ENCODE data around the gene ZNF573.

ZNF573 gene

GRCh38 chr19:37738371-37738770, 41.0 kb downstream of the ZNF573 start:
- DNase-seq (ENCODE audit: insufficient read length): no peak
- no peak for FAIRE-seq
- no peak for TF ChIP-seq TAF1 (IDR thresholded peaks at IDR 0.05; ENCODE audit: borderline replicate concordance, low read depth, low read length)
- TF ChIP-seq POLR2AphosphoS5 (IDR thresholded peaks at IDR 0.05; ENCODE audit: low read depth, low read length): no peak
- TF ChIP-seq POLR2A (IDR thresholded peaks at IDR 0.05; ENCODE audit: low read depth, low read length): no peak

- TF ChIP-seq POLR2AphosphoS5 (IDR thresholded peaks at IDR 0.05; ENCODE audit: low read depth, low read length): no peak
- TF ChIP-seq TAF1 (IDR thresholded peaks at IDR 0.05; ENCODE audit: borderline replicate concordance, low read depth, low read length): no peak
- no peak for TF ChIP-seq POLR2A (IDR thresholded peaks at IDR 0.05; ENCODE audit: low read depth, low read length)
- DNase-seq (ENCODE audit: insufficient read length) (no peak), FAIRE-seq (no peak)
Measured at GRCh38 chr19:37725181-37725580, 54.2 kb downstream of the ZNF573 start.

- FAIRE-seq: no peak
- TF ChIP-seq TAF1 (IDR thresholded peaks at IDR 0.05; ENCODE audit: borderline replicate concordance, low read depth, low read length) (no peak), POLR2AphosphoS5 (IDR thresholded peaks at IDR 0.05; ENCODE audit: low read depth, low read length) (no peak), POLR2A (IDR thresholded peaks at IDR 0.05; ENCODE audit: low read depth, low read length) (no peak)
Measured at GRCh38 chr19:37719927-37720265, 59.5 kb downstream of the ZNF573 start.

GRCh38 chr19:37719111-37719926, 60.1 kb downstream of the ZNF573 start, which contains the start of gene ZNF607:
Gene ZNF607 (minus strand): TSS chr19:37719761. CDS start chr19:37711618, 8,143 bp downstream.
- no peak for TF ChIP-seq POLR2AphosphoS5 (IDR thresholded peaks at IDR 0.05; ENCODE audit: low read depth, low read length)
- TF ChIP-seq TAF1 (IDR thresholded peaks at IDR 0.05; ENCODE audit: borderline replicate concordance, low read depth, low read length): no peak
- peak; percentile 68; the same call in 1 of the 2 replicates for TF ChIP-seq POLR2A (IDR thresholded peaks at IDR 0.05; ENCODE audit: low read depth, low read length)
- peak; percentile 97 for FAIRE-seq
- DNase-seq (ENCODE audit: insufficient read length): peak; percentile 82

More at GRCh38 chr19:37719927-37720265, 59.5 kb downstream of the ZNF573 start:
- no peak for DNase-seq (ENCODE audit: insufficient read length)

- TF ChIP-seq POLR2A (IDR thresholded peaks at IDR 0.05; ENCODE audit: low read depth, low read length) (no peak), TAF1 (IDR thresholded peaks at IDR 0.05; ENCODE audit: borderline replicate concordance, low read depth, low read length) (no peak)
- DNase-seq (ENCODE audit: insufficient read length) (no peak), FAIRE-seq (no peak)
Measured at GRCh38 chr19:37718304-37718703, 61.1 kb downstream of the ZNF573 start.

- TF ChIP-seq POLR2AphosphoS5 (IDR thresholded peaks at IDR 0.05; ENCODE audit: low read depth, low read length) (no peak), TAF1 (IDR thresholded peaks at IDR 0.05; ENCODE audit: borderline replicate concordance, low read depth, low read length) (no peak), POLR2A (IDR thresholded peaks at IDR 0.05; ENCODE audit: low read depth, low read length) (no peak)
- FAIRE-seq (no peak), DNase-seq (ENCODE audit: insufficient read length) (no peak)
Measured at GRCh38 chr19:37716140-37716539, 63.2 kb downstream of the ZNF573 start.

GRCh38 chr19:37706052-37706605, 73.3 kb downstream of the ZNF573 start:
- no peak for TF ChIP-seq POLR2A (IDR thresholded peaks at IDR 0.05; ENCODE audit: low read depth, low read length)
- no peak for TF ChIP-seq TAF1 (IDR thresholded peaks at IDR 0.05; ENCODE audit: borderline replicate concordance, low read depth, low read length)
- no peak for TF ChIP-seq POLR2AphosphoS5 (IDR thresholded peaks at IDR 0.05; ENCODE audit: low read depth, low read length)
- FAIRE-seq: no peak
- no peak for DNase-seq (ENCODE audit: insufficient read length)

- no peak for FAIRE-seq
- TF ChIP-seq TAF1 (IDR thresholded peaks at IDR 0.05; ENCODE audit: borderline replicate concordance, low read depth, low read length) (no peak), POLR2AphosphoS5 (IDR thresholded peaks at IDR 0.05; ENCODE audit: low read depth, low read length) (no peak), POLR2A (IDR thresholded peaks at IDR 0.05; ENCODE audit: low read depth, low read length) (no peak)
Measured at GRCh38 chr19:37699057-37699456, 80.3 kb downstream of the ZNF573 start.

GRCh38 chr19:37698216-37698615, 81.2 kb downstream of the ZNF573 start:
- DNase-seq (ENCODE audit: insufficient read length) (no peak), FAIRE-seq (no peak)
- TF ChIP-seq POLR2A (IDR thresholded peaks at IDR 0.05; ENCODE audit: low read depth, low read length): no peak
- no peak for TF ChIP-seq POLR2AphosphoS5 (IDR thresholded peaks at IDR 0.05; ENCODE audit: low read depth, low read length)
- TF ChIP-seq TAF1 (IDR thresholded peaks at IDR 0.05; ENCODE audit: borderline replicate concordance, low read depth, low read length): no peak

More at GRCh38 chr19:37699057-37699456, 80.3 kb downstream of the ZNF573 start:
- DNase-seq (ENCODE audit: insufficient read length): no peak

- TF ChIP-seq POLR2AphosphoS5 (IDR thresholded peaks at IDR 0.05; ENCODE audit: low read depth, low read length): no peak
- TF ChIP-seq TAF1 (IDR thresholded peaks at IDR 0.05; ENCODE audit: borderline replicate concordance, low read depth, low read length): no peak
- no peak for TF ChIP-seq POLR2A (IDR thresholded peaks at IDR 0.05; ENCODE audit: low read depth, low read length)
- no peak for FAIRE-seq
- DNase-seq (ENCODE audit: insufficient read length): no peak
Measured at GRCh38 chr19:37695144-37695899, 84.1 kb downstream of the ZNF573 start.

- FAIRE-seq (no peak), DNase-seq (ENCODE audit: insufficient read length) (no peak)
- TF ChIP-seq TAF1 (IDR thresholded peaks at IDR 0.05; ENCODE audit: borderline replicate concordance, low read depth, low read length): no peak
Measured at GRCh38 chr19:37692956-37693620, 86.3 kb downstream of the ZNF573 start.

Data from GM12892 (cell line).